Uterus (tissue), 4 donors: Measurements from ENCODE around the gene SERPINA12. TPM values are rescaled to one million over a fixed set of nuclear protein-coding genes. Genes with fewer than 3 reads are reported as not detected.

Source experiments
- DNase-seq, 2 donors: peaks; one replicate each; pipeline ENCODE4 v3.0.0-alpha.2; 2019 to 2020
- H3K27ac ChIP-seq, 2 donors: fragments of 200-600 bp; sonication (generic); 1 replicate in 1 of 2; 2 replicates in 1 of 2; pipeline ENCODE4 v1.5.1; 2016 to 2018
- H3K27me3 ChIP-seq, 2 donors: fragments of 200-600 bp; sonication (generic); one replicate each; pipeline ENCODE4 v1.5.1; 2018 to 2019; ENCODE audit warnings: control low read depth in 1 of 2
- H3K36me3 ChIP-seq, 2 donors: fragments of 200-600 bp; sonication (generic); one replicate each; pipeline ENCODE4 v1.5.1; 2019; ENCODE audit warnings: control low read depth in 1 of 2
- H3K4me1 ChIP-seq, 2 donors: fragments of 200-600 bp; sonication (generic); one replicate each; pipeline ENCODE4 v1.5.1; 2018 to 2019; ENCODE audit warnings: control low read depth in 1 of 2
- H3K4me3 ChIP-seq, 2 donors: fragments of 200-600 bp; sonication (generic); 1 replicate in 1 of 2; 2 replicates in 1 of 2; pipeline ENCODE4 v1.5.1; 2018 to 2019; ENCODE audit warnings: mild to moderate bottlenecking in 1 of 2
- H3K9me3 ChIP-seq, 2 donors: fragments of 200-600 bp; sonication (generic); one replicate each; pipeline ENCODE4 v1.5.1; 2019; ENCODE audit warnings: control low read depth in 1 of 2
- CTCF ChIP-seq, 4 experiments: fragments of 200-600 bp in 2 of 4; fragments of 450-650 bp in 2 of 4; sonication (generic) in 2 of 4; IDR thresholded peaks; one replicate each; pipeline ENCODE4 v1.5.1; 2016 to 2019; ENCODE audit warnings: antibody characterized with exemption in 4 of 4, mild to moderate bottlenecking in 2 of 4, moderate library complexity in 1 of 4
- POLR2A ChIP-seq, 2 donors: fragments of 450-650 bp; IDR thresholded peaks; one replicate each; pipeline ENCODE4 v1.6.1; 2016; ENCODE audit warnings: antibody characterized with exemption in 2 of 2, mild to moderate bottlenecking in 1 of 2, moderate library complexity in 1 of 2
- intact Hi-C: fragments of 100-400 bp; cut with DNase I; formaldehyde crosslinking; loops from one replicate; pipeline ENCODE4 v1.15.1; 2023; ENCODE audit warnings: low total_unique reads
- total RNA-seq, 4 donors: library from RNA; depleted of rRNA in 3 of 4; stranded (reverse); fragments of >200 nt in 3 of 4; gene quantifications; one replicate each; pipeline versions ENCODE4 v1.1.0 to v1.2.4, GENCODE V29; 2014 to 2023
- donor health status: DM: yes; HTN: yes; CAD: no.

Gene SERPINA12
- total RNA-seq, 4 donors from 2014 or later = not detected

- Histone ChIP-seq H3K9me3 (no peaks in the 10 kb centered on the region), H3K4me3 (no peak overlapping the region), H3K27me3 (no peaks in the 10 kb centered on the region), H3K36me3 (no peaks in the 10 kb centered on the region), H3K4me1 (no peaks in the 10 kb centered on the region), H3K27ac (no peak overlapping the region)
- intact Hi-C loops = no loop called here
- no peak for TF ChIP-seq POLR2A (IDR thresholded peaks at IDR 0.05)
- TF ChIP-seq CTCF (IDR thresholded peaks at IDR 0.05) = no peak
- no peak for DNase-seq
Observed at GRCh38 chr14:94472842-94473241, 36.4 kb downstream of the SERPINA12 start.

- Histone ChIP-seq H3K4me3 (no peak overlapping the region), H3K27ac (no peak overlapping the region), H3K36me3 (no peaks in the 10 kb centered on the region), H3K9me3 (no peaks in the 10 kb centered on the region), H3K27me3 (no peaks in the 10 kb centered on the region), H3K4me1 (no peaks in the 10 kb centered on the region)
- TF ChIP-seq POLR2A (IDR thresholded peaks at IDR 0.05) = no peak
- TF ChIP-seq CTCF (IDR thresholded peaks at IDR 0.05) = no peak
- intact Hi-C loops = no loop called here
- DNase-seq = no peak
Observed at GRCh38 chr14:94471045-94471444, 38.2 kb downstream of the SERPINA12 start.

- no peak overlapping the region for H3K27ac ChIP-seq
- DNase-seq = no peak
- no peaks in the 10 kb centered on the region for H3K36me3 ChIP-seq
- no peaks in the 10 kb centered on the region for H3K27me3 ChIP-seq
- TF ChIP-seq CTCF (IDR thresholded peaks at IDR 0.05) = no peak
- no peak for TF ChIP-seq POLR2A (IDR thresholded peaks at IDR 0.05)
- no peaks in the 10 kb centered on the region for H3K9me3 ChIP-seq
- intact Hi-C loops = no loop called here
- H3K4me1 ChIP-seq = no peaks in the 10 kb centered on the region
- no peak overlapping the region for H3K4me3 ChIP-seq
Observed at GRCh38 chr14:94470311-94470710, 39.0 kb downstream of the SERPINA12 start.

GRCh38 chr14:94469261-94469660 is 40.0 kb downstream of the SERPINA12 start:
- Histone ChIP-seq H3K9me3 (peaks cover 0 to 4% of the 10 kb centered on the region in 2 donors), H3K4me3 (no peak overlapping the region), H3K27me3 (no peaks in the 10 kb centered on the region), H3K27ac (no peak overlapping the region), H3K36me3 (no peaks in the 10 kb centered on the region), H3K4me1 (no peaks in the 10 kb centered on the region)
- TF ChIP-seq CTCF (IDR thresholded peaks at IDR 0.05) (no peak), POLR2A (IDR thresholded peaks at IDR 0.05) (no peak)
- DNase-seq = no peak
- intact Hi-C loops = no loop called here

GRCh38 chr14:94467728-94468520 is 41.3 kb downstream of the SERPINA12 start:
- no peaks in the 10 kb centered on the region for H3K4me1 ChIP-seq
- no peaks in the 10 kb centered on the region for H3K27me3 ChIP-seq
- no peak overlapping the region for H3K4me3 ChIP-seq
- H3K27ac ChIP-seq = no peak overlapping the region
- intact Hi-C loops = no loop called here
- H3K36me3 ChIP-seq = no peaks in the 10 kb centered on the region
- no peak for DNase-seq
- TF ChIP-seq POLR2A (IDR thresholded peaks at IDR 0.05) (no peak), CTCF (IDR thresholded peaks at IDR 0.05) (no peak)
- H3K9me3 ChIP-seq = peaks cover 0 to 4% of the 10 kb centered on the region in 2 donors
